ENCODE data around the gene HEATR1.
"Not testable (repeated sequence)": the region's sequence is repeated elsewhere in the genome, so short reads cannot be mapped to it uniquely, and the experiment has no call there.

The HEATR1 gene, protein sequence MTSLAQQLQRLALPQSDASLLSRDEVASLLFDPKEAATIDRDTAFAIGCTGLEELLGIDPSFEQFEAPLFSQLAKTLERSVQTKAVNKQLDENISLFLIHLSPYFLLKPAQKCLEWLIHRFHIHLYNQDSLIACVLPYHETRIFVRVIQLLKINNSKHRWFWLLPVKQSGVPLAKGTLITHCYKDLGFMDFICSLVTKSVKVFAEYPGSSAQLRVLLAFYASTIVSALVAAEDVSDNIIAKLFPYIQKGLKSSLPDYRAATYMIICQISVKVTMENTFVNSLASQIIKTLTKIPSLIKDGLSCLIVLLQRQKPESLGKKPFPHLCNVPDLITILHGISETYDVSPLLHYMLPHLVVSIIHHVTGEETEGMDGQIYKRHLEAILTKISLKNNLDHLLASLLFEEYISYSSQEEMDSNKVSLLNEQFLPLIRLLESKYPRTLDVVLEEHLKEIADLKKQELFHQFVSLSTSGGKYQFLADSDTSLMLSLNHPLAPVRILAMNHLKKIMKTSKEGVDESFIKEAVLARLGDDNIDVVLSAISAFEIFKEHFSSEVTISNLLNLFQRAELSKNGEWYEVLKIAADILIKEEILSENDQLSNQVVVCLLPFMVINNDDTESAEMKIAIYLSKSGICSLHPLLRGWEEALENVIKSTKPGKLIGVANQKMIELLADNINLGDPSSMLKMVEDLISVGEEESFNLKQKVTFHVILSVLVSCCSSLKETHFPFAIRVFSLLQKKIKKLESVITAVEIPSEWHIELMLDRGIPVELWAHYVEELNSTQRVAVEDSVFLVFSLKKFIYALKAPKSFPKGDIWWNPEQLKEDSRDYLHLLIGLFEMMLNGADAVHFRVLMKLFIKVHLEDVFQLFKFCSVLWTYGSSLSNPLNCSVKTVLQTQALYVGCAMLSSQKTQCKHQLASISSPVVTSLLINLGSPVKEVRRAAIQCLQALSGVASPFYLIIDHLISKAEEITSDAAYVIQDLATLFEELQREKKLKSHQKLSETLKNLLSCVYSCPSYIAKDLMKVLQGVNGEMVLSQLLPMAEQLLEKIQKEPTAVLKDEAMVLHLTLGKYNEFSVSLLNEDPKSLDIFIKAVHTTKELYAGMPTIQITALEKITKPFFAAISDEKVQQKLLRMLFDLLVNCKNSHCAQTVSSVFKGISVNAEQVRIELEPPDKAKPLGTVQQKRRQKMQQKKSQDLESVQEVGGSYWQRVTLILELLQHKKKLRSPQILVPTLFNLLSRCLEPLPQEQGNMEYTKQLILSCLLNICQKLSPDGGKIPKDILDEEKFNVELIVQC (N-terminal part only)

DNA sequence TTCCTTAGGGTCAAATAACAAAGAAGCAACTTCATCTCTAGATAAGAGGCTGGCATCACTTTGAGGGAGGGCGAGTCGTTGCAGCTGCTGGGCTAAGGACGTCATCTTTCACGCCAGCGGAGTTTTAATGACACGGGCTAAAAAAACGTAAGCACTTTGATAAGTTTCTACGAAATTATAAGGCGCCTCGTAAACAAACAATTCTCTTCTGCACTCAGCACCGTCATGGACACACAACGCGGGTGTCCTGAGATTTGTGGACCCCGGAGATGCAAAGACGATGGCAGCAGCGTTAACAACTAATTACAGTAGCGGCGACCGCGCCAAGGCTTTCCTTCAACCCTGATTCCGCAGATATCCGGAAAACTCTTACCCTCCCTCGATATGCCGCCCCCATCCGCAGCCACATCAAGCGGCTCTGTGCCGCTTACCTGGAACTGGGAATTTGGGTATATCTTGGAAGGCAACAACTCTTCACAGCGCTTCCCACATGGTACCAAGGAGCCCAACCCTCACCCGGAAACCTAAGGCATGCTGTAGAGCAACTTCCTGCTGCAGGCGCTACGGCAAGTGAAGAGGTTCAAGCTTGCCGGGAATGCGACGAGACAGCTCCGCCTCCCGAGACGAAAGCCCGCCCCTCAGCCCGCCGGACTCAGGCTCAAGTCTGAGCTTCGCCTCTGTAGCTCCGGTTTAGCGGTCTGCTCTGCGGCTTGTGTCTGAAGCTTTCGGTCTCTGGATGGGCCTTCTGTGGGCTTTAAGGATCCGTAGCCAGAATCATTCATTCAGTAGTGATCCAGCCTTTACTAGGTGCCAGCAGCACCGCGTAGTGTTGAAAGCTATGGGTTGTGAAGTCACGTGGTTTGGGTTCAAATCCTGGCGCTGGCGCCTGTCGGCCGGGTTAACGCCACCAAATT is at the start of gene HEATR1:
HEATR1 (minus strand) TSS at position 526 of the 914 bp plus-strand sequence; CDS start at position 105, 421 bp downstream.
- peak; percentile 94 for DNase-seq (ENCODE audit: low spot score)

DNA sequence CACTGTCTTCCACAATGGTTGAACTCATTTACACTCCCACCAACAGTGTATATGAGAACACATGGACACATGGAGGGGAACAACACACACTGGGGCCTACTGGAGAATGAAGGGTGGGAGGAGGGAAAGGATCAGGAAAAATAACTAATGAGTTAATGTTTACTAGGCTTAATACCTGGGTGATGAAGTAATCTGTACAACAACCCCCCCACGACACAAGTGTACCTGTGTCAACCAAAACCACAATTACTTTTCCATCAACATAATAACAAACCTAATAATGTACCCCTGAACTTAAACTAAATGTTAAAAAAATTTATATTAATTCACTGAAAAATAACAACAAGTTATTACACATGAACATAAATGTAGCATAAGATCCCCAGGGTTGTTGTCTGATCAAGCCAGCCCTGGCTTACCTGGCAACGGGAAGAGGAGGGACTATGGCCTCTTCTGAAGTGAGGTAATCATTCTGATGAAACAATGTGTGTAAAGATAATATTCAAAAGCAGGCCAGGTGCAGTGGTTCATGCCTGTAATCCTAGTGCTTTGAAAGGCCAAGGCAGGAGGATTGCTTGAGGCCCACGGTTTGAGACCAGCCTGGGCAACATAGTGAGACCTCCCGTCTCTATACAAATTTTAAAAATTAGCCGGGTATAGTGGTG is 40.8 kb upstream of the HEATR1 start:
- DNase-seq (ENCODE audit: low spot score): no peak

DNA sequence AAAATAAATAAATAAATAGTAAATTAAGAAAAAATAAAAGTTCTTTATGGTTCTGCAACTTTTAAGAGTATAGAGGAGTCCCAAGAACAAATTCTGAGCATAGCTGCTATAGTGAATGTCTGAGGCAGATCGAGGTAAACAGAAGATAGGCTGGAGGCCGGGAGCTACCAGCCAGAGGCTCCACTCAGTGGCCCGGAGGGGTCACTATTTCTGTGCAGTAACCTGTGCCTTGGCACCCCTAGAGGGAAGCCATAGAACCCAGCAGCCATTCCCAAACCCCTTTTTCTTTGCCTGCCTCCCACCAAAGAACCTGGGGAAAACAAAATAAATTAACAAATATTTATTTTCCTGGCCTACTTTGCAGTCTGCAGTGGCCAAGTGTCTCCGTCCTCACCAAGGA is 38.4 kb upstream of the HEATR1 start:
- no peak for DNase-seq (ENCODE audit: low spot score)

DNA sequence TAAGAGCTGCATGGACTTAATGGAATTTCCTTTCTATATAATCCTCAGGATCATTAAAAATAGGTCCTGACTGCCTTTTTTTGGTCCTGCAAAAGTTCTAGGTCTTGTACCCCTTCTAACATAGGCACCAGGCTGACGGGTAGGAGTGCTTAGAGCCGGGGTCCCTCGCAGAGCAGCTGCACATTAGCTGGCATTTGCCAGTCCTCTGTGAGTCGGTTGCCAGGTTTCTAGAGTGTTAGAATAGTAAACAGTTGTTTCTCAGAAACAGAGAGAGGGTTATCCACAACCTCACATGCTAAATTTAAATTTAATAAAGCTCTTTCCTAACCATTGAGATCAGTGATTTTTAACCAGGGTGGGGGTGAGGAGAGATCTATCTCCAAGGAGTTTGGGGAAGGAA is 35.4 kb upstream of the HEATR1 start:
- no peak for DNase-seq (ENCODE audit: low spot score)

DNA sequence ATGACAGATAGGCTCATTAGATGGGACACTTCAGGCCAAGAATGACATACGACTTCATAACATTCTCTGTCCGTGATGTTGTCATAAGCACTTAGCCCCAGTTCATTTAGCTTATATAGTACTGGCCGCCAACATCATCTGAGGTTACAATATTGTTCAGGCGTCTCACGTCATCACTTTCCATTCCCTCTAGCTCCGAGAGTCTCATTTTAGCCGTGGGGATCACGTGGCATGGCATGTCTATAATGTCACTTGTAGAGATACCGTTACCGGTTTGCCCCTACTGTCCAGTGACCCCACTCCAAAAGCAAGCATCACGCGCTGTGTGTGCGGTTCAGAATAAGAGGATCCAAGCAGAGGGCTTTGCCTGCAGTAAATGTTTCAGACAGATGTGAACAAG is 34.6 kb upstream of the HEATR1 start:
- no peak for DNase-seq (ENCODE audit: low spot score)

DNA sequence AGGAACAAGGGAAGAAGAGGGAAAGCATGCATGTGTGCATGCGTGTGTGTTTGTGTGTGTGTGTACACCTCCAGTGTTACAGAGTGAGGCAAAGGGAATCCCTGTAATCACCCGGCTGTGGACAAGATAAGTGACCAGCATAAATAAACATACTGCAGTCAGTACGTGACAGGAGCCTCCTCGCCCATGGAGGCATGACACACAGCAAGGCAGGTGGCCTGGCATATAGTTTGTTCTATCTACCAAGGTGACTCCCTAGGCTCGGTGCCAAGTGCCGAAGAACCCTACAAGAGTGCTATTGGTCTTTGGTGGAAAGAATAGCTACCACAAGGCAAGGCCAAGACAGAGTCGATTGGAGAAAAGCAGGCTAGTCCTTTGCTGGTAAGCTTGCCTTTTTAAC is 31.7 kb upstream of the HEATR1 start:
- no peak for DNase-seq (ENCODE audit: low spot score)

DNA sequence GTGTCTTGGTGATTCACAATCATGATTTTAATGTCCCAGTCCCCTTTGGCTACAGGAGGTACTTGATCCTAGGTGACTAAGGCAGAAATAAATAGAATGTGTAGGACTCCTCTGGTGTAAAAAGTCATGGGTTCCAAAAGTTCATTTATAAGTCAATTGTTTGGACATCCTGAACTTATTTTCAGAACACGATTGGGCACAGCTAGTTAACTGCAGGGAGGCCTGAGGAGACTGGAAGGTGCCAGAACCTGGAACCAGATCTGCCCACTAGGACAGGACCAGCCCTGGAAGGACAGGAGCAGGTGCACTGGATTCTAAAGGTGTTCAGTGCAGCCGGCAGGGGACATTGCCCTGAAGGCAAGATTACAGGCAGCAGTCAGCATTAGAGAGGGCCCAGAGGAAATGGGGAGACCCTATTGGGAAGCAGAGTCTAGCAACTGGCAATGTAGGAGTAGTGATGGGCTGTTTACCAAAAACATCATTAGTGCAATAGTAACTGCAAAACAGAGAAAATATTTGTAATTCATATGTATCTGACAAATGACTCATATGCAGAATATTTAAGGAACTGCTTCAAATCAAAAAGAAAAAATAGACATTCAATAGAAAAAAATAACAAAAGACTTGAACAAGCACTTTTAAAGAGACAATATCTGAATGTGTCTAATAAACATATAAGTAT is 23.6 kb upstream of the HEATR1 start:
- DNase-seq (ENCODE audit: low spot score): no peak

DNA sequence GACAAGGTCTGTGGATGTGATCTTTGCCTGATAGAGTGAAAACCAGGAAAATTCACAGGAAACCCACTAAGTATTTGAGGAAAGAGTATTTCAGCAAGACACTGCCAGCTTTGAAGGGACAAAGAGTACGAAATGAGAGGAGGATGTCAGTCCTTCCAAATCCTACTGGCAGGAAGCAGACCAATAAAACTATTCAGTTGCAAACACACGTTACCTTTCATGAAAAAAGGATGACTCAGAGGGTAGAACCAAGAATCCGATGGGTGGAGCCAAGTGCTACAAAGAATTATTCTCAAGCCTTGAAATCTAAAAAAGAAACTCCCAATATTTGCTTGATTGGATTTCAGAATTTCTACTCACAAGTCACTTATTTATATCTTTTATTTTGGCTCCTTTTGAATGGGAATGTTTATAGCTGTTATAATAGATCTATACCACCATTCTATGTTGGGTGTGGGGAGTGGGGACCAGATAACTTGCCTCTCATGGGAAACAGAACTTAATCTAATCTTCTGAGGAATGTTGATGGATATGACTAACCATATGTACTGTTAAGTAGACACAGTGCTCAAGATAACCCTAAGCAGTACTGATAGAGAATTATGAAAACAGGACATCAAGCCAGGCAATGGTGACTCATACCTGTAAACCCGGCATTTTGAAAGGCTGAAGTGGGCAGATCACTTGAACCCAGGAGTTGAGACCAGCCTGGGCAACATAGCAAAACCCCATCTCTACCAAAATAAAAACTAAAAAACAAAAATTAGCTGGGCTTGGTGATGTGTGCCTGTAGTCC is 19.3 kb upstream of the HEATR1 start:
- DNase-seq (ENCODE audit: low spot score): no peak

DNA sequence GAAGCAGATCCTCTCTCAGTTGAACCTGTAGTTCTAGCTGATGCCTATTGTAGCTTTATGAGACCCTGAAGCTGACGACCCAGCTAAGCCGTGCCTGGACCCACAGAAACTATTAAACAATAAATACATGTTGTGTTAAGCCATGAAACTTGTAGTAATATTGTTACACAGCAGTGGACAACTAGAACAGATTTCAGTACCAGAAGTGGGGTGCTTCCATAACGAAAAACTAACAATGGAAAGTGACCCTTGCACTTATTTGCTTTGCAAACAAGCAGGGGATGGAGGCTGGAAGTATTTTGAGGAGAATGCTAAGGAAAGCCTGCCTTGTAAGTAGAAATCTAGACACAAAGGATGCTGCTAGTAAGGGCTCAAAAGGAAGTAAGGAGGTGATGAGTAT is 18.1 kb upstream of the HEATR1 start:
- DNase-seq (ENCODE audit: low spot score): no peak

DNA sequence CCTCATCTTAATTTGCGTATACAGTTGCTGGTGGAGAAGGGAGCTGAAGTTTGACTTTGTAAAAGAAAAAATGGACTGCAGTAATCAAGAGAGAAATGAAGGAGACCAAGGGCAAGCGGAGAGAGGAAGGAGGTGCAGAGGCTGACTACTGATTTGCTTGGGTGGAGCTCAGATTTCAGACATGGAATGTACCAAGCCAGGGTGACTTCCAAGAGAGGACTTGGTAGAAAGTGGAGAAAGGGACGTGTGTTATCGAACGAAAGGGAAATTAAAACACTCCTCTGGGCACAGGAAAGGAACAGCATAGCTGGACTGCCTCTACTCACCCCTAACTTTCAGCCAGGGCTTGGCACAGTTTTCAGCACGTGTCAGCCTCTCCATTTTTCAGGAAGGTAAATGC is 15.1 kb upstream of the HEATR1 start:
- DNase-seq (ENCODE audit: low spot score): no peak

DNA sequence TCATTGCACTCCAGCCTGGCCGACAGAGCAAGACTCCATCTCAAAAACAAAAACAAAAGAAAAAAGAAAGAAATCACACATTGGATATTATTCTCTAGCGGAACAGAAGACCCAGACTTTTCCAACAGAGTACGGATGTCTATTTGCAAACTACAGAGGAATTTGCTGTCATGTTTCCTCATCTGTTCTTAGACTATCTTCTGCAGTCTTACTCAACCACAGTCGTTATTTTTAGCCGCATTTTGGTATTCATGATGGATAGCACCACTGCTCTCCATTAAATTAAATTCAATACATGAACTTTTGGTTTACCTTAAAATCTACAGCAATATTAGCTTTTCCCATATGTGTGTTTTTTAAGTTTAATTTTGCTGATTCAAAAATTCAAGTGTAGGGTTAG is 14.2 kb upstream of the HEATR1 start:
- no peak for DNase-seq (ENCODE audit: low spot score)

DNA sequence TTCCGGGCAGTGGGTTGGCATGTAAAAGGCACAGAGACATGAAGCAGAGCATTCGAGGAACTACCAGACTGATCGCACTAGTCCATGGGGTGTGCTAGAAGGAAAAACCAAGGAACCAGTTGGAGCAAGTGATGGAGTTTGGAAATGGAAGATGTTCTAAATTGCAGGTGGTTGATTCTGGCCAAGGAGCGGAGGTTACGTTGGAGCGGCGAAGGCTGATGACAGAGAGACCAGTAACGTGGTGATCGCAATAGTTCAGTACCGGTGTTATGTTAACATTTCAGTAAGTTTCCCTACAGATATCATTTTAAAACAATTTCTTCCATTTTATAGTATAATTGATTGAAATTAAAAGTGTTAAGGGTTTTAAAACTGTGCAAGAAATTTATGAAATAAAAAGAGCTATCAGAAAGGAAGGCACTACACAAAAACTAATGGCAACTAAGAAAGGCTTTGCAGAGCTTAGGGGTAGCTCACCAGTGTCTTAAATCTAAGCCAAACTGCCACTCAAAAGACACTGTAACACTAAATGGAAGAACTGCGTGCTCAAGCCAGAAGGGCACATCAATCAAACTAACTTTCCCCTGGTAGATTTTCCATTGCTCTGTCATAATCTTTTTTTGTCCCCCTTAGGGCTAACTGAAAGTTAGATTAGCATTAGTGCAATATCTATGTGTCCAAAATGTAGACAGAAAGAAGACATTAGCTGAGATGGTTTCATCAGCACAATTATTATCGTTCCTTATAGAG is 11.3 kb upstream of the HEATR1 start:
- no peak for DNase-seq (ENCODE audit: low spot score)

DNA sequence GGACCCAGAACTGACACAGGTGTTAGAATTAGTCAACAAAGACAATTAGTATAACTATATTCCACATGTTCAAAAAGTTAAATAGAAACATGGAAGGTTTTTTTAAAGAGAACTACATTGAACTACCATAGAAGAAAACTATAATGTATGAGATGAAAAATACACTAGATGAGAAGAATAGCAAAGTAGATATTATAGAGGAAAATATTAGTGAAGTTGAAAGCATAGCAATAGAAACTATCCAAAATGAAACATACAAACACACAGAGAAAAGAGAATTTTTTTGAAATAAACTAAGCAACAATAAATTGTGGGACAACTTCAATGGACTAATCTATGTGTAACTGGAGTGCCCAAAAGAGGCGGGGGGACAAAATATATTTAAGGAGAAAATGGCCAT is 8.0 kb upstream of the HEATR1 start:
- no peak for DNase-seq (ENCODE audit: low spot score)

DNA sequence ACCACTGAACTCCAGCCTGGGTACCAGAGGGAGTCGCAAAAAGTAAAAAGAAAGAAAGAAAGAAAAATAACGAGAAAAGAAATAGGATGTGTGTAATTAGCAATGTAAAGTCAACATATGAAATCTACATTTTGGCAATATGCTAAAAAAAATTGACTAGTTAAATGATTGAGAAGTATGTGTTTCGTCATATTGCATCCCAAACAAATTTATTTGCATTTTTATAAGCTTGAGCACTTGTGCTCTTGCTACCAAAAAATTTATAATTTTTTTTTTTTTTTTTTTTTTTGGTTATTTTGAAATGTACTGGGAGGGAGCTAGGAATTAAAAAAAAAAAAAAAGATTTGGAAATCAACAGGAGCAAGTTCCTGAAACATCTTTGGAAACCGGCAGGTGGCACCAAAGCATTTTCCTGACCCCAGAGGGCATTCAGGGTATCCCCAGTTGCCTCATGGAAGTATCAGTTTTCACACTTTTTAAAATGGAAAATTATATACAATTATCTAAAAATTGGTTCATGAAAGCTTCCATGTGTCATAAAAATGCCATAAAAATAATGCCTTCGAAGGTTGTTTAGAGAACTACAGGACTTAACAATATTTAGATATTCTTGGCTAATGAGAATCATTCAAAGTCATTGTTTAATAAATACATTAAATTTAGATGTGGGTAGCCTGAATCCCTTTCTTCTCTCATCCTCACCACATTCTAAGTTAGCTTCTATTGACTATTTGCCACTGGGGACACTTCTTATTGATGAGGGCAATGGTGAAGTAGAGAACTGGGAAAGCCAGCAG is 4.8 kb upstream of the HEATR1 start:
- peak; percentile 68 for DNase-seq (ENCODE audit: low spot score)

DNA sequence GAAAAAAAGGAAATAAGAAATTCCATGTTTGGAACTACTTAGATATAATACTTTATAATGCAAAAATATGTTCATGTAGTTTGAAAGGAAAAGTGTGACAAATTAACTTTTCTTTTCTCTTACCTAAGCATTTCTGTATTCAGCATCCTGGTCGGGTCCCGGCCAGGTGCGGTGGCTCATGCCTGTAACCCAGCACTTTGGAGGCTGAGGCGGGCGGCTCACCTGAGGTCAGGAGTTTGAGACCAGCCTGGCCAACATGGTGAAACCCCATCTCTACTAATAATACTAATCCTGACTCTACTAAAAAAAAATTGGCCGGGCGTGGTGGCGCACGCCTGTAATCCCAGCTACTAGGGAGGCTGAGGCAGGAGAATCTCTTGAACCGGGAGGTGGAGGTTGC is 3.3 kb upstream of the HEATR1 start:
- not testable (repeated sequence) for DNase-seq (ENCODE audit: low spot score)

DNA sequence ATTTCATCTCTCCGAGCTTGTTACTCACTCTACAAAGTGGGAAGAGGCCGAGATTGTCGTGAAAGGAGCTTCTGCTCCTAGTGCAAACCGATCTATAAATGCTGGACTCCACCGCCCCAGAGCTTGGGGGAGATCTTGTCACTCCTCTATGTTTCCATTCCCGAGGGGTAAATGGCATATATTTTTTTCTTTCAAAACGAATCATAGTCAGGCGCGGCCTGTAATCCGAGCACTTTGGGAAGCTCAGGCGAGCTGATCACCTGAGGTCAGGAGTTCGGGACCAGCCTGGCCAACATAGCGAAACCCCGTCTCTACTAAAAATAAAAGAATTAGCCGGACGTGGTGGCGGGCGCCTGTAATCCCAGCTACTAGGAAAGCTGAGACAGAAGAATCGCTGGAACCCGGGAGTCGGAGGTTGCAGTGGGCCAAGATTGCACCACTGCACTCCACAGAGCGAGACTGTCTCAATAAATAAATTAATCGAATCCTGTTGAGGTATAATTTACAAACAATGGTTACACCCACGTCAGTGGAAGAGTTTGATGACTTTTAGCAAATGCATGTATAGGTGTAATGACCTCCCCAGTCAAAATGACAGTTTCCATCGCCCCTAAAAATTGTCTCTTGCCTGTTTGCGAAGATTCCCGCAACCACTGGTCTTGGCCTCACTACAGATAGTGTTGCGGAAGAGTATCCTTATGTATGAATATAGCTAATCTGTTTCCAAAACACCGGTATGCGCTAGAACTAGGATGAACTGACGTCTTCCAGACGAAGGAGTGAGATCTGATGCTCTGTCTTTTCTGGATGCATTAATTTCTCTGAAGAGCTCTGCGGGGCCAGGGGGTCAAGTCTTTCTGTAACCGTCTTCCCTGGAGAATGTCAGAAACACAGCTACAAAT is 840 bp upstream of the HEATR1 start:
- DNase-seq (ENCODE audit: low spot score): no peak

DNA sequence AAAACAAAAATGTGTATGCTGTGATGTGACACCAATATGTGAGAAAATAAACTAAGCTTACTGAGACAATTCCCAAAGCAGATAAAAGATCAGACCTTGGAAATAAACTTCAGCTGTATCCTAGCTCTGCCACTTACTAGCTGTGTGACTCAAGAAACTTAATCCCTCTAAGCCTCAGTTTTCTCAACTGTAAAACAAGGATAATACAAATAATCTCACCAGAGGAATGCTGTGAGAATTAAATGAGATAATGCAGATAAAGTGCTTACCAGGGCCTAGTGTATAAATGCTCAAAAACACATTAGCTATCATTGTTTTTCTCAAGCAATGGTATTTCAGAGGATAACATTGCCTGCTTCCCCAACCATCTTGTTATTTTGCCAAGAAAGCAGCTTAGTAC is 2.1 kb downstream of the HEATR1 start:
- DNase-seq (ENCODE audit: low spot score): no peak

All from ecto neural progenitor cell (in vitro differentiated cells).